Measurements from ENCODE around the gene TMCO4.

DNA sequence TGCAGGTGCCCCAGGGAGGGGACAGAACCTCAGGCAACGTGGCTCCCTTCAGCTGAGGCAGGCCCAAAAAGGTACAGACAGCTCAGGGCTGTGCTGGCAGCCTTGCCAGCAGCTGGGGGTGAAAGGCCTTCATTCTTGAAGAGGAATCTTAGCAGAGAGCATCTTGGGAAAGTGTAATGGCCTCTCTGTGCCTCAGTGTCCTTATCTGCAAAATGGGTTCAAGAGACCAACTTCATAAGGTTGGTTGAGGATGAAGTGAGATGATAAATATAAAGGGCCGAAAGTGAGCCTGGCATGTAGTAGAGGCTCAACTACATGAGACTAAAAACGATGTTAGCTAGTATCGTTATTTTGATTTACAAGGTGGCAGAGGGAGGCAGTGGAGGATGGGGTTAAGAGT is 26.2 kb downstream of the TMCO4 start:
- TF ChIP-seq, protein P1, sequence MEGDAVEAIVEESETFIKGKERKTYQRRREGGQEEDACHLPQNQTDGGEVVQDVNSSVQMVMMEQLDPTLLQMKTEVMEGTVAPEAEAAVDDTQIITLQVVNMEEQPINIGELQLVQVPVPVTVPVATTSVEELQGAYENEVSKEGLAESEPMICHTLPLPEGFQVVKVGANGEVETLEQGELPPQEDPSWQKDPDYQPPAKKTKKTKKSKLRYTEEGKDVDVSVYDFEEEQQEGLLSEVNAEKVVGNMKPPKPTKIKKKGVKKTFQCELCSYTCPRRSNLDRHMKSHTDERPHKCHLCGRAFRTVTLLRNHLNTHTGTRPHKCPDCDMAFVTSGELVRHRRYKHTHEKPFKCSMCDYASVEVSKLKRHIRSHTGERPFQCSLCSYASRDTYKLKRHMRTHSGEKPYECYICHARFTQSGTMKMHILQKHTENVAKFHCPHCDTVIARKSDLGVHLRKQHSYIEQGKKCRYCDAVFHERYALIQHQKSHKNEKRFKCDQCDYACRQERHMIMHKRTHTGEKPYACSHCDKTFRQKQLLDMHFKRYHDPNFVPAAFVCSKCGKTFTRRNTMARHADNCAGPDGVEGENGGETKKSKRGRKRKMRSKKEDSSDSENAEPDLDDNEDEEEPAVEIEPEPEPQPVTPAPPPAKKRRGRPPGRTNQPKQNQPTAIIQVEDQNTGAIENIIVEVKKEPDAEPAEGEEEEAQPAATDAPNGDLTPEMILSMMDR (IDR thresholded peaks at IDR 0.05): no peak
- no peak for TF ChIP-seq POLR2A (IDR thresholded peaks at IDR 0.05)
